CD4-positive, CD25-positive, alpha-beta regulatory T cell (primary cell): Measurements from ENCODE around the gene MRPL3. TPM values are rescaled to one million over a fixed set of nuclear protein-coding genes. Genes with fewer than 3 reads are reported as not detected.

Source experiments
- ATAC-seq, 2 donors: fragments of 150-1000 bp; cut with Tn5 transposase; one replicate each; pipeline ENCODE4 v1.10.0; 2021; ENCODE audit warnings: low read depth in 2 of 2, moderate number of reproducible peaks in 2 of 2, moderate library complexity in 1 of 2
- DNase-seq, 3 donors: peaks; one replicate each; pipeline versions ENCODE4 v3.0.0 to v3.0.0-alpha.2; 2012 to 2022; ENCODE audit warnings: mixed read lengths in 1 of 3
- H3K27ac ChIP-seq: one replicate; pipeline ENCODE4 v1.7.0; 2013; ENCODE audit warnings: mild to moderate bottlenecking, low read length; ENCODE audit not compliant: insufficient read depth, poor library complexity, severe bottlenecking
- H3K27me3 ChIP-seq: one replicate; pipeline ENCODE4 v1.7.0; 2013; ENCODE audit warnings: low read length; ENCODE audit not compliant: control insufficient read depth, insufficient read depth
- H3K36me3 ChIP-seq: one replicate; pipeline ENCODE4 v1.7.0; 2013; ENCODE audit warnings: mild to moderate bottlenecking, low read length, moderate library complexity; ENCODE audit not compliant: control insufficient read depth, insufficient read depth
- H3K4me1 ChIP-seq: 2 replicates; pipeline ENCODE4 v1.7.0; 2013; ENCODE audit warnings: mild to moderate bottlenecking, low read length; ENCODE audit not compliant: insufficient read depth, control insufficient read depth, poor library complexity, severe bottlenecking
- H3K4me3 ChIP-seq: one replicate; pipeline ENCODE4 v1.7.0; 2013; ENCODE audit warnings: low read depth, mild to moderate bottlenecking, low read length, moderate library complexity
- H3K9me3 ChIP-seq, 2 experiments: 1 replicate in 1 of 2; 2 replicates in 1 of 2; pipeline ENCODE4 v1.7.0; 2013; ENCODE audit warnings: low read length in 2 of 2, mild to moderate bottlenecking in 1 of 2, moderate library complexity in 1 of 2; ENCODE audit not compliant: control insufficient read depth in 2 of 2
- H3K27ac Mint-ChIP-seq, 3 donors: one replicate each; pipeline ENCODE4 v1.8.0; 2020 to 2022; ENCODE audit warnings: mild to moderate bottlenecking in 3 of 3, mixed read lengths in 3 of 3, moderate library complexity in 2 of 3
- H3K27me3 Mint-ChIP-seq: one replicate; pipeline ENCODE4 v1.8.0; 2022; ENCODE audit warnings: mild to moderate bottlenecking, mixed read lengths
- H3K36me3 Mint-ChIP-seq: one replicate; pipeline ENCODE4 v1.8.0; 2020; ENCODE audit warnings: mixed read lengths
- H3K4me1 Mint-ChIP-seq, 4 donors: one replicate each; pipeline ENCODE4 v1.8.0; 2020 to 2022; ENCODE audit warnings: mixed read lengths in 4 of 4, mild to moderate bottlenecking in 1 of 4
- H3K4me3 Mint-ChIP-seq, 4 donors: one replicate each; pipeline ENCODE4 v1.8.0; 2020 to 2022; ENCODE audit warnings: mild to moderate bottlenecking in 4 of 4, mixed read lengths in 4 of 4, moderate library complexity in 3 of 4
- H3K9me3 Mint-ChIP-seq, 7 donors: one replicate each; pipeline ENCODE4 v1.8.0; 2020 to 2022; ENCODE audit warnings: mixed read lengths in 7 of 7, mild to moderate bottlenecking in 3 of 7, moderate library complexity in 2 of 7
- polyA plus RNA-seq, 4 donors: library from polyadenylated mRNA; unstranded; fragments of 300-500 nt; fragmentation: Illumina TruSeq; gene quantifications; one replicate each; pipeline ENCODE4 v1.2.3, GENCODE V29; 2021
- total RNA-seq: library from RNA; stranded (reverse); gene quantifications from one replicate; pipeline ENCODE4 v1.2.3, GENCODE V29; 2022

Gene MRPL3
- total and polyA plus RNA-seq, 5 donors from 2014 or later: 27.3 to 85.5 (median 71.0) TPM

- no peak overlapping the region for H3K4me3 Mint-ChIP-seq
- no peaks in the 10 kb centered on the region for H3K9me3 ChIP-seq
- no peaks in the 10 kb centered on the region for H3K4me1 Mint-ChIP-seq
- no peaks in the 10 kb centered on the region for H3K27me3 ChIP-seq
- ATAC-seq (no peak), DNase-seq (no peak)
- no peak overlapping the region for H3K4me3 ChIP-seq
- no peaks in the 10 kb centered on the region for H3K36me3 Mint-ChIP-seq
- peaks cover 0 to 3% (median 0%) of the 10 kb centered on the region in 7 donors for H3K9me3 Mint-ChIP-seq
- H3K27ac ChIP-seq: no peak overlapping the region
- no peaks in the 10 kb centered on the region for H3K36me3 ChIP-seq
- no peak overlapping the region for H3K27ac Mint-ChIP-seq
- H3K27me3 Mint-ChIP-seq: peaks cover 8% of the 10 kb centered on the region
- no peaks in the 10 kb centered on the region for H3K4me1 ChIP-seq
Measured at GRCh38 chr3:131439084-131439483, 63.7 kb downstream of the MRPL3 start.

- Mint-ChIP-seq H3K4me3 (no peak overlapping the region), H3K4me1 (no peaks in the 10 kb centered on the region), H3K27ac (no peak overlapping the region), H3K36me3 (no peaks in the 10 kb centered on the region), H3K9me3 (peaks cover 0 to 6% (median 0%) of the 10 kb centered on the region in 7 donors), H3K27me3 (peaks cover 14% of the 10 kb centered on the region)
- Histone ChIP-seq H3K27ac (no peak overlapping the region), H3K9me3 (no peaks in the 10 kb centered on the region), H3K4me3 (no peak overlapping the region), H3K36me3 (no peaks in the 10 kb centered on the region), H3K4me1 (no peaks in the 10 kb centered on the region), H3K27me3 (peaks cover 3% of the 10 kb centered on the region)
- DNase-seq: no peak
- no peak for ATAC-seq
Measured at GRCh38 chr3:131435000-131435399, 67.8 kb downstream of the MRPL3 start.

GRCh38 chr3:131432441-131432840 is 70.3 kb downstream of the MRPL3 start:
- Mint-ChIP-seq H3K27me3 (peaks cover 23% of the 10 kb centered on the region), H3K4me3 (no peak overlapping the region), H3K36me3 (no peaks in the 10 kb centered on the region), H3K9me3 (peaks cover 0 to 6% (median 0%) of the 10 kb centered on the region in 7 donors), H3K4me1 (no peaks in the 10 kb centered on the region), H3K27ac (no peak overlapping the region)
- no peaks in the 10 kb centered on the region for H3K4me1 ChIP-seq
- DNase-seq (no peak), ATAC-seq (no peak)
- H3K27ac ChIP-seq: no peak overlapping the region
- no peaks in the 10 kb centered on the region for H3K36me3 ChIP-seq
- peaks cover 3% of the 10 kb centered on the region for H3K27me3 ChIP-seq
- no peak overlapping the region for H3K4me3 ChIP-seq
- no peaks in the 10 kb centered on the region for H3K9me3 ChIP-seq

- H3K4me1 ChIP-seq: no peaks in the 10 kb centered on the region
- H3K27ac ChIP-seq: no peak overlapping the region
- no peaks in the 10 kb centered on the region for H3K9me3 ChIP-seq
- Mint-ChIP-seq H3K27me3 (peaks cover 20% of the 10 kb centered on the region), H3K36me3 (no peaks in the 10 kb centered on the region), H3K4me3 (no peak overlapping the region), H3K27ac (no peak overlapping the region), H3K9me3 (peaks cover 0 to 6% (median 0%) of the 10 kb centered on the region in 7 donors), H3K4me1 (no peaks in the 10 kb centered on the region)
- ATAC-seq (no peak), DNase-seq (no peak)
- no peak overlapping the region for H3K4me3 ChIP-seq
- no peaks in the 10 kb centered on the region for H3K36me3 ChIP-seq
- H3K27me3 ChIP-seq: peaks cover 3% of the 10 kb centered on the region
Measured at GRCh38 chr3:131431754-131432153, 71.0 kb downstream of the MRPL3 start.

GRCh38 chr3:131427226-131427625 is 75.5 kb downstream of the MRPL3 start:
- Mint-ChIP-seq H3K27ac (no peak overlapping the region), H3K4me3 (no peak overlapping the region), H3K9me3 (peaks cover 0 to 6% (median 0%) of the 10 kb centered on the region in 7 donors), H3K4me1 (no peaks in the 10 kb centered on the region), H3K36me3 (no peaks in the 10 kb centered on the region), H3K27me3 (peaks cover 10% of the 10 kb centered on the region)
- DNase-seq (no peak), ATAC-seq (no peak)
- H3K4me1 ChIP-seq: no peaks in the 10 kb centered on the region
- H3K27ac ChIP-seq: no peak overlapping the region
- H3K9me3 ChIP-seq: no peaks in the 10 kb centered on the region
- H3K27me3 ChIP-seq: peaks cover 3% of the 10 kb centered on the region
- H3K36me3 ChIP-seq: no peaks in the 10 kb centered on the region
- no peak overlapping the region for H3K4me3 ChIP-seq

- Histone ChIP-seq H3K4me3 (no peak overlapping the region), H3K27me3 (peaks cover 3% of the 10 kb centered on the region), H3K4me1 (no peaks in the 10 kb centered on the region), H3K9me3 (no peaks in the 10 kb centered on the region), H3K36me3 (no peaks in the 10 kb centered on the region), H3K27ac (no peak overlapping the region)
- DNase-seq (no peak), ATAC-seq (no peak)
- Mint-ChIP-seq H3K27me3 (no peaks in the 10 kb centered on the region), H3K36me3 (no peaks in the 10 kb centered on the region), H3K4me1 (no peaks in the 10 kb centered on the region), H3K27ac (no peak overlapping the region), H3K9me3 (peaks cover 0 to 6% (median 0%) of the 10 kb centered on the region in 7 donors), H3K4me3 (no peak overlapping the region)
Measured at GRCh38 chr3:131421957-131422498, 80.7 kb downstream of the MRPL3 start.

- Mint-ChIP-seq H3K4me1 (no peaks in the 10 kb centered on the region), H3K9me3 (peaks cover 0 to 6% (median 0%) of the 10 kb centered on the region in 7 donors), H3K27me3 (no peaks in the 10 kb centered on the region), H3K27ac (no peak overlapping the region), H3K4me3 (no peak overlapping the region), H3K36me3 (no peaks in the 10 kb centered on the region)
- peaks cover 3% of the 10 kb centered on the region for H3K27me3 ChIP-seq
- no peaks in the 10 kb centered on the region for H3K4me1 ChIP-seq
- H3K9me3 ChIP-seq: no peaks in the 10 kb centered on the region
- no peaks in the 10 kb centered on the region for H3K36me3 ChIP-seq
- no peak for ATAC-seq
- no peak overlapping the region for H3K4me3 ChIP-seq
- no peak for DNase-seq
- no peak overlapping the region for H3K27ac ChIP-seq
Measured at GRCh38 chr3:131421301-131421700, 81.5 kb downstream of the MRPL3 start.

GRCh38 chr3:131417751-131418150 is 85.0 kb downstream of the MRPL3 start:
- DNase-seq (no peak), ATAC-seq (no peak)
- Mint-ChIP-seq H3K4me1 (no peaks in the 10 kb centered on the region), H3K27me3 (peaks cover 7% of the 10 kb centered on the region), H3K27ac (no peak overlapping the region), H3K4me3 (no peak overlapping the region), H3K36me3 (no peaks in the 10 kb centered on the region), H3K9me3 (peaks cover 0 to 6% (median 2%) of the 10 kb centered on the region in 7 donors)
- no peak overlapping the region for H3K27ac ChIP-seq
- no peak overlapping the region for H3K4me3 ChIP-seq
- H3K27me3 ChIP-seq: no peaks in the 10 kb centered on the region
- H3K9me3 ChIP-seq: no peaks in the 10 kb centered on the region
- H3K4me1 ChIP-seq: no peaks in the 10 kb centered on the region
- no peaks in the 10 kb centered on the region for H3K36me3 ChIP-seq
